Loucy (cell line): ENCODE results near the gene ACSM6.

Experiments
- EZH2phosphoT487 ChIP-seq: fragments of 200-600 bp; IDR thresholded peaks from 2 replicates; pipeline ENCODE4 v1.6.1; 2018; ENCODE audit warnings: antibody characterized with exemption, mild to moderate bottlenecking, moderate library complexity, borderline replicate concordance
- TF ChIP-seq, protein P1 (sequence below): fragments of 200-600 bp; sonication (generic); conservative IDR thresholded peaks from 2 replicates; pipeline ENCODE4 v1.5.1; 2014; ENCODE audit warnings: mild to moderate bottlenecking, antibody characterized with exemption, low read length

DNA sequence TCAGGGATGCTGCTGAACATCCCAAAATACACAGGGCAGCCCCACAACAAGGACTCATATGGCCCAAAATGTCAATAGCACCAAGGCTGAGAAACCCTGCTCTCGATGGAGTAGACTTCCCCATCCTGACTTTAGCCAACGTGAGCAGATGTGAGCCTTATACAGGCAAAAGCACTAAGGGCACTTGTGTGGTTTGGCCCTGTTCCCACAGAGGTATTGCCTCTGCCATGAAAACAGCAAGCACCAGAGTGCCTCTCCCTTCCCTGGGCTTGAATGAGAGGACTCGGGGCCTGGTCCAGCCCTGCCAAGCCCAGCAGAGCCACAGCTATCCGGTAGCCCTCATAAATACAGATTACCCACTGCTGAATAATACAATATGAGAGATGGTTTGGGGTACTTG, 47.5 kb downstream of the ACSM6 start:
- TF ChIP-seq, protein P1, sequence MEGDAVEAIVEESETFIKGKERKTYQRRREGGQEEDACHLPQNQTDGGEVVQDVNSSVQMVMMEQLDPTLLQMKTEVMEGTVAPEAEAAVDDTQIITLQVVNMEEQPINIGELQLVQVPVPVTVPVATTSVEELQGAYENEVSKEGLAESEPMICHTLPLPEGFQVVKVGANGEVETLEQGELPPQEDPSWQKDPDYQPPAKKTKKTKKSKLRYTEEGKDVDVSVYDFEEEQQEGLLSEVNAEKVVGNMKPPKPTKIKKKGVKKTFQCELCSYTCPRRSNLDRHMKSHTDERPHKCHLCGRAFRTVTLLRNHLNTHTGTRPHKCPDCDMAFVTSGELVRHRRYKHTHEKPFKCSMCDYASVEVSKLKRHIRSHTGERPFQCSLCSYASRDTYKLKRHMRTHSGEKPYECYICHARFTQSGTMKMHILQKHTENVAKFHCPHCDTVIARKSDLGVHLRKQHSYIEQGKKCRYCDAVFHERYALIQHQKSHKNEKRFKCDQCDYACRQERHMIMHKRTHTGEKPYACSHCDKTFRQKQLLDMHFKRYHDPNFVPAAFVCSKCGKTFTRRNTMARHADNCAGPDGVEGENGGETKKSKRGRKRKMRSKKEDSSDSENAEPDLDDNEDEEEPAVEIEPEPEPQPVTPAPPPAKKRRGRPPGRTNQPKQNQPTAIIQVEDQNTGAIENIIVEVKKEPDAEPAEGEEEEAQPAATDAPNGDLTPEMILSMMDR: no peak
- TF ChIP-seq EZH2phosphoT487: no peak
